ENCODE results near the gene PPHLN1. TPM values are rescaled to one million over a fixed set of nuclear protein-coding genes. Genes with fewer than 3 reads are reported as not detected.

The PPHLN1 gene
- total RNA-seq, 1 donor from 2014 or later, result 74.9 TPM

GRCh38 chr12:42481368-42481767 lies 155.4 kb downstream of the PPHLN1 start:
- peak overlapping the region; percentile 91 for H3K4me3 Mint-ChIP-seq
- peaks cover 70% of the 10 kb centered on the region for H3K4me1 Mint-ChIP-seq
- DNase-seq (ENCODE audit: low spot score in 2 of 2, unreplicated experiment in 2 of 2), result no peak
- TF ChIP-seq CTCF (IDR thresholded peaks at IDR 0.05; ENCODE audit: unreplicated experiment), result no peak
- H3K27me3 Mint-ChIP-seq (ENCODE audit: low read depth), result no peaks in the 10 kb centered on the region
- H3K27ac Mint-ChIP-seq, result peak overlapping the region; percentile 95
- H3K36me3 Mint-ChIP-seq, result no peaks in the 10 kb centered on the region
- no peaks in the 10 kb centered on the region for H3K9me3 Mint-ChIP-seq

GRCh38 chr12:42482041-42482747 lies 156.2 kb downstream of the PPHLN1 start:
- no peaks in the 10 kb centered on the region for H3K36me3 Mint-ChIP-seq
- peak overlapping the region; percentile 91 for H3K4me3 Mint-ChIP-seq
- H3K4me1 Mint-ChIP-seq, result peaks cover 78% of the 10 kb centered on the region
- TF ChIP-seq CTCF (IDR thresholded peaks at IDR 0.05; ENCODE audit: unreplicated experiment), result no peak
- H3K9me3 Mint-ChIP-seq, result no peaks in the 10 kb centered on the region
- H3K27ac Mint-ChIP-seq, result peak overlapping the region; percentile 95
- no peak for DNase-seq (ENCODE audit: low spot score in 2 of 2, unreplicated experiment in 2 of 2)
- H3K27me3 Mint-ChIP-seq (ENCODE audit: low read depth), result no peaks in the 10 kb centered on the region

GRCh38 chr12:42482748-42483520 lies 157.0 kb downstream of the PPHLN1 start:
- Mint-ChIP-seq H3K27ac (peak overlapping the region; percentile 95), H3K4me1 (peaks cover 77% of the 10 kb centered on the region), H3K36me3 (no peaks in the 10 kb centered on the region), H3K27me3 (ENCODE audit: low read depth) (no peaks in the 10 kb centered on the region), H3K9me3 (no peaks in the 10 kb centered on the region), H3K4me3 (peak overlapping the region; percentile 91)
- TF ChIP-seq CTCF (IDR thresholded peaks at IDR 0.05; ENCODE audit: unreplicated experiment), result peak; percentile 90
- peak; percentile 81 to 91 for DNase-seq (ENCODE audit: low spot score in 2 of 2, unreplicated experiment in 2 of 2)

- no peaks in the 10 kb centered on the region for H3K9me3 Mint-ChIP-seq
- H3K36me3 Mint-ChIP-seq, result no peaks in the 10 kb centered on the region
- DNase-seq (ENCODE audit: low spot score in 2 of 2, unreplicated experiment in 2 of 2), result peak in 1 of 2 experiments; percentile 35
- peak overlapping the region; percentile 89 for H3K27ac Mint-ChIP-seq
- H3K27me3 Mint-ChIP-seq (ENCODE audit: low read depth), result no peaks in the 10 kb centered on the region
- TF ChIP-seq CTCF (IDR thresholded peaks at IDR 0.05; ENCODE audit: unreplicated experiment), result no peak
- peak overlapping the region; percentile 92 for H3K4me3 Mint-ChIP-seq
- peaks cover 72% of the 10 kb centered on the region for H3K4me1 Mint-ChIP-seq
Observed at GRCh38 chr12:42483521-42483790, 157.5 kb downstream of the PPHLN1 start.

GRCh38 chr12:42484996-42485395 lies 159.0 kb downstream of the PPHLN1 start:
- Mint-ChIP-seq H3K27me3 (ENCODE audit: low read depth) (no peaks in the 10 kb centered on the region), H3K36me3 (no peaks in the 10 kb centered on the region), H3K27ac (peak overlapping the region; percentile 72), H3K4me3 (peak overlapping the region; percentile 92), H3K9me3 (no peaks in the 10 kb centered on the region), H3K4me1 (peaks cover 59% of the 10 kb centered on the region)
- no peak for TF ChIP-seq CTCF (IDR thresholded peaks at IDR 0.05; ENCODE audit: unreplicated experiment)
- no peak for DNase-seq (ENCODE audit: low spot score in 2 of 2, unreplicated experiment in 2 of 2)
